HepG2 (cell line): ENCODE data around the gene SMPD3. TPM values are rescaled to one million over a fixed set of nuclear protein-coding genes. Genes with fewer than 3 reads are reported as not detected.
"Not testable (repeated sequence)": the region's sequence is repeated elsewhere in the genome, so short reads cannot be mapped to it uniquely, and the experiment has no call there.

Experiments used
- ATAC-seq: fragments of 200-7000 bp; cut with Tn5 transposase; 3 replicates; pipeline ENCODE4 v1.9.1; 2020; ENCODE audit warnings: mild to moderate bottlenecking, moderate library complexity
- BruUV-seq: library from RNA; stranded (reverse); fragments of 400-500 nt; replicated peaks from 2 replicates; lab custom pipeline; 2021; lab: Mats Ljungman, UMichigan
- CTCF ChIA-PET: fragments of 300-600 bp; formaldehyde crosslinking; extraction: SDS; loops from one replicate; lab custom pipeline; 2021; ENCODE audit warnings: low total read pairs, inconsistent platforms, low intra/inter-chr PET ratio; lab: Yijun Ruan, JAX
- POLR2A ChIA-PET: fragments of 350-600 bp; sonication (Branson Sonifier 250); formaldehyde crosslinking; loops from one replicate; lab custom pipeline; 2020; ENCODE audit warnings: antibody characterized with exemption, inconsistent platforms; lab: Yijun Ruan, JAX
- DNase-seq: peaks from one replicate; pipeline ENCODE4 v3.0.0-alpha.2; 2015; ENCODE audit warnings: low spot score
- FAIRE-seq: peaks from 3 replicates; lab custom pipeline; 2011; peaks lifted over from hg19 to GRCh38; lab: Jason Lieb, UNC
- H2AFZ ChIP-seq: one replicate; pipeline ENCODE4 v1.6.1; 2011; ENCODE audit warnings: low read length, inconsistent platforms
- H3K27ac ChIP-seq: fragments of 300-600 bp; 3 replicates; pipeline ENCODE4 v1.8.0; 2011; ENCODE audit warnings: mixed run types, mild to moderate bottlenecking, mixed read lengths, low read length, inconsistent platforms; ENCODE audit not compliant: insufficient read depth; ENCODE audit errors: extremely low read length
- H3K27me3 ChIP-seq, 2 experiments: fragments of 200-600 bp in 1 of 2; 2 replicates in 1 of 2; 3 replicates in 1 of 2; pipeline versions ENCODE4 v1.6.0 to v1.8.0; 2011; ENCODE audit warnings: low read length in 2 of 2, mild to moderate bottlenecking in 2 of 2, moderate library complexity in 2 of 2, inconsistent platforms in 1 of 2; ENCODE audit not compliant: insufficient read depth in 2 of 2, control insufficient read depth in 1 of 2
- H3K36me3 ChIP-seq, 2 experiments: fragments of 200-600 bp in 1 of 2; replicated peaks in 1 of 2; 2 replicates in 1 of 2; 3 replicates in 1 of 2; pipeline versions ENCODE4 v1.5.1 to v1.8.0; 2011; ENCODE audit warnings: low read length in 2 of 2, inconsistent platforms in 1 of 2; ENCODE audit not compliant: insufficient read depth in 2 of 2, control insufficient read depth in 1 of 2
- H3K4me1 ChIP-seq: 2 replicates; pipeline ENCODE4 v1.5.1; 2012; ENCODE audit warnings: low read length, inconsistent platforms; ENCODE audit not compliant: insufficient read depth
- H3K4me2 ChIP-seq: 2 replicates; pipeline ENCODE4 v1.6.0; 2011; ENCODE audit warnings: low read depth, low read length, inconsistent platforms
- H3K4me3 ChIP-seq, 3 experiments: fragments of 200-600 bp in 1 of 3; sonication (generic), shearing (Covaris generic) in 1 of 3; replicated peaks in 1 of 3; 2 replicates each; pipeline ENCODE4 v1.5.1; 2011 to 2016; ENCODE audit warnings: low read length in 3 of 3, inconsistent platforms in 2 of 3, low read depth in 2 of 3, mild to moderate bottlenecking in 2 of 3, control low read depth in 1 of 3, mixed read lengths in 1 of 3; ENCODE audit not compliant: insufficient read depth in 1 of 3
- H3K79me2 ChIP-seq: one replicate; pipeline ENCODE4 v1.6.1; 2011; ENCODE audit warnings: low read length, inconsistent platforms; ENCODE audit not compliant: insufficient read depth
- H3K9ac ChIP-seq: 2 replicates; pipeline ENCODE4 v1.6.0; 2011; ENCODE audit warnings: mild to moderate bottlenecking, low read depth, low read length, inconsistent platforms; ENCODE audit not compliant: insufficient read depth
- H3K9me3 ChIP-seq: 2 replicates; pipeline ENCODE4 v1.5.1; 2012; ENCODE audit warnings: mild to moderate bottlenecking, low read length
- H4K20me1 ChIP-seq: 2 replicates; pipeline ENCODE4 v1.6.0; 2011; ENCODE audit warnings: inconsistent platforms, mild to moderate bottlenecking, low read length, moderate library complexity; ENCODE audit not compliant: insufficient read depth
- CEBPB ChIP-seq: IDR thresholded peaks from 2 replicates; pipeline ENCODE4 v1.6.1; 2011; ENCODE audit warnings: low read depth, low read length, improper control_type of control experiment, borderline replicate concordance
- XBP1 ChIP-seq: sonication (generic); formaldehyde crosslinking; IDR thresholded peaks from 2 replicates; pipeline ENCODE4 v1.5.0; 2020; ENCODE audit warnings: missing genetic modification reagents
- ZNF430 ChIP-seq: sonication (generic); formaldehyde crosslinking; IDR thresholded peaks from 2 replicates; pipeline ENCODE4 v1.9.0; 2021; ENCODE audit warnings: mild to moderate bottlenecking, missing genetic modification reagents
- ZNF431 ChIP-seq: sonication (generic); formaldehyde crosslinking; IDR thresholded peaks from 2 replicates; pipeline ENCODE4 v1.9.0; 2022; ENCODE audit warnings: missing genetic modification reagents, low read depth, mild to moderate bottlenecking, borderline replicate concordance
- WGBS: methylation state at CpG from one replicate; pipeline ENCODE4 v1.1.6; 2017; ENCODE audit warnings: low lambda C conversion rate; 5-methylcytosine and 5-hydroxymethylcytosine counted together
- in situ Hi-C: cut with HindIII; loops from 2 replicates; pipeline ENCODE4 v1.10.0; 2017; ENCODE audit warnings: low pct_unique_long_range_greater_than_20kb; ENCODE audit not compliant: extremely low pct_ligation_motif_present
- intact Hi-C: fragments of 100-400 bp; cut with micrococcal nuclease; formaldehyde crosslinking; loops from one replicate; pipeline ENCODE4 v1.10.0; 2022; ENCODE audit not compliant: unreplicated experiment
- polyA plus RNA-seq, 8 experiments: library from polyadenylated mRNA; depleted of rRNA in 3 of 8; stranded (reverse) in 7 of 8; unstranded in 1 of 8; fragments of >200 nt; fragmentation: Illumina TruSeq in 4 of 8; extraction: Trizol in 4 of 8; gene quantifications; 2 replicates each; pipeline versions ENCODE4 v1.2.1 to v1.2.3, GENCODE V29; 2011 to 2016; ENCODE audit warnings: low read depth in 4 of 8, missing spikeins in 1 of 8, mixed read lengths in 1 of 8; ENCODE audit not compliant: insufficient read depth in 1 of 8
- total RNA-seq, 5 experiments: library from RNA; depleted of rRNA; stranded (reverse); fragments of >200 nt; fragmentation: Illumina TruSeq; extraction: Trizol; gene quantifications; 2 replicates each; pipeline ENCODE4 v1.2.3, GENCODE V29; 2016; ENCODE audit warnings: low read depth in 1 of 5

SMPD3 gene
- total and polyA plus RNA-seq, 2 of the 13 experiments (the other 11 are each of a cell fraction or from before 2014, with no cell fraction given) = 0.07 to 0.32 TPM

DNA sequence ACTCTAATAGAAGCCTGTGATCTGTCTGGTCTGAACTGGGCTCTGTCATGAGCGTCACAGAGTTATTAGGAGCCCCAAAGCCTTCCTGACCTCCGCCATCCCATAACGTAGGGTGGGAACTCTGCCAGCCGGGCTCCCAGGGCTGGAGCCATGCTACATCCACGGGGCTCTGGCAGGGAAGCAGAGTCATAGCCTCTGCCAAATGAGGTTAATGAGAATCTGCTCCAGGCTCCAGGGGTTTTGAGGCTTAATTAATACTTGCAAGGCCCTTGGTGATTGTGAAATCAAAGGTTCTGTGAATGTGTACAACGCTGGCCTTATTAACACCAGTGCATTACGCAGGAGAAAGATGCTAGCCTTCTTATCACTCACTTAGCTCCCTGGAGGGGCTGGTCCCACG, 48.4 kb upstream of the SMPD3 start:
- TF ChIP-seq CEBPB = peak; percentile 53; the same call in 1 of the 2 replicates
- no peak for TF ChIP-seq XBP1
- H3K79me2 ChIP-seq = no peaks in the 10 kb centered on the region
- ChIA-PET CTCF (no interaction called here), POLR2A (no interaction called here)
- H3K9ac ChIP-seq = no peak overlapping the region
- H3K27me3 ChIP-seq = peaks cover 2 to 12% of the 10 kb centered on the region in 2 experiments; a peak in 2 of 5 replicates
- intact Hi-C loops = no loop called here
- no peak for ATAC-seq
- no peaks in the 10 kb centered on the region for H3K4me1 ChIP-seq
- no peak overlapping the region for H2AFZ ChIP-seq
- H3K4me3 ChIP-seq = no peak overlapping the region
- no peaks in the 10 kb centered on the region for H3K36me3 ChIP-seq
- no TSS peak for BruUV-seq
- in situ Hi-C loops = no loop called here
- H3K27ac ChIP-seq = no peak overlapping the region
- no peak overlapping the region for H3K4me2 ChIP-seq
- WGBS = 27% methylated on average over 8 of the region's 8 CpGs
- no peaks in the 10 kb centered on the region for H4K20me1 ChIP-seq
- DNase-seq = no peak
- H3K9me3 ChIP-seq = peaks cover 12% of the 10 kb centered on the region
- no peak for FAIRE-seq

DNA sequence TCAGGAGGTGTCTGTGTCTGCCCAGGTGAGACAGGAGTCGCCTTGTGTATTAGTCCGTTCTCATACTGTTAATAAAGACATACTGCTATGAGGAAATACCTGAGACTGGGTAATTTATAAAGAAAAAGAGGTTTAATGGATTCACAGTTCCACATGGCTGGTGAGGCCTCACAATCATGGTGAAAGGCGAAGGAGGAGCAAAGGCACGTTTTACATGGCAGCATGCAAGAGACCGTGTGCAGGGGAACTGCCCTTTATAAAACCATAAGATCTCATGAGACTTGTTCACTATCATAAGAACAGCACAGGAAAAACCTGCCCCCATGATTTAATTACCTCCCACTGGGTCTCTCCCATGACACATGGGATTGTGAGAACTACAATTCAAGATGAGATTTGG, 46.0 kb upstream of the SMPD3 start:
- CTCF ChIA-PET, BruUV-seq, in situ Hi-C loops, FAIRE-seq, ATAC-seq, intact Hi-C loops, H2AFZ ChIP-seq, H3K4me3 ChIP-seq, H3K79me2 ChIP-seq, H3K9ac ChIP-seq, H3K36me3 ChIP-seq, DNase-seq, H3K4me2 ChIP-seq, H3K27ac ChIP-seq, H4K20me1 ChIP-seq, H3K4me1 ChIP-seq, POLR2A ChIA-PET, H3K27me3 ChIP-seq: not testable (repeated sequence)
- H3K9me3 ChIP-seq = peaks cover 12% of the 10 kb centered on the region
- WGBS = 15% methylated on average over 5 of the region's 5 CpGs
- TF ChIP-seq ZNF431 (CRISPR knock-in tag) = peak; percentile 99
- peak; percentile 85 for TF ChIP-seq ZNF430 (CRISPR knock-in tag)
